ENCODE results near the gene LRRC8D.
A peak's percentile ranks its signal among the peaks of the same experiment; 100 is the strongest.

The LRRC8D gene

DNA sequence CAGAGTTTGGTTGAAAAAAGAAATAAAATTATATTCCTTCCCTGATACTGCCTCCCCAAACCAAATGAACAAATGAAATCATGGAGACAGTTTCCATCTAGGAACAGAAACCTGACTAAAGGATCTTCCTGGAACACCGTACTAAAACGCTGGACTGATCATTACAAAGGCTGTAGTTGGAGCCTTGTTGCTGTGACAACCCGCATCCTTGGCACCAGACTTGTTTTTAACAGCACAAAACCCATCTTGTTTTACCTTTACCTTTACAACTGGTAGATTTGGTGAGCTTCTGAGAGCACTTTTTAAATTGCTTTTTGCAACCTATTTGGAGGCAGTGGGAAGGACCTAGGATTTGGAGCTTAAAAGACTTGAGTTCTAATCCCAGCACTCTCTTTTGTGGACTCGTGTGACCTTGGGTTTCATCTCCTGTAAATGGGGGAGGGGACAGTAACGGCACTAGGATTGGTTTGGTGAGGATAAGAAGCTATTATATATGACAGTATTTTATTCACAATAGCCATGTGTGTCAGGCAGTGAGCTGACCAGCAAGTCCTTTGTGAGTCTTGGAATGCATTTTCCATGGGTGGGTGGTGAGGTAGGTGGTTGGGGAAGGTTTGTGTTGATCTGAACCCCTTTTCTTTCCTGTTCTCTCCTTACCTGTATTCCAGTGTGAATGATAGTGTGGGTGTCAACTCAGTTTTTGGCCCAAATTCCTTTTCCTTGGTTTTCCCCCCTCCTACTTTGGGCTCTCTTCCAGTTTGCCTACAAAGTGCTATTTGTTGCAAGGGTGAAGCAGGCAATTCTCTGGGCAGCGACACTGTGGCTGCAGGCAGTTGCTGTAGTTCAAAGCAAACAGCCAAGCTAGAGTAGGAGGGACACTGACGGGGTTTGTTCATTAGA, 12.6 kb downstream of the LRRC8D start:
- DNase-seq (ENCODE audit: low spot score) = no peak

GRCh38 chr1:89834083-89834704, 13.4 kb downstream of the LRRC8D start:
- DNase-seq (ENCODE audit: low spot score) = no peak

GRCh38 chr1:89836252-89837035, 15.6 kb downstream of the LRRC8D start:
- no peak for DNase-seq (ENCODE audit: low spot score)

DNA sequence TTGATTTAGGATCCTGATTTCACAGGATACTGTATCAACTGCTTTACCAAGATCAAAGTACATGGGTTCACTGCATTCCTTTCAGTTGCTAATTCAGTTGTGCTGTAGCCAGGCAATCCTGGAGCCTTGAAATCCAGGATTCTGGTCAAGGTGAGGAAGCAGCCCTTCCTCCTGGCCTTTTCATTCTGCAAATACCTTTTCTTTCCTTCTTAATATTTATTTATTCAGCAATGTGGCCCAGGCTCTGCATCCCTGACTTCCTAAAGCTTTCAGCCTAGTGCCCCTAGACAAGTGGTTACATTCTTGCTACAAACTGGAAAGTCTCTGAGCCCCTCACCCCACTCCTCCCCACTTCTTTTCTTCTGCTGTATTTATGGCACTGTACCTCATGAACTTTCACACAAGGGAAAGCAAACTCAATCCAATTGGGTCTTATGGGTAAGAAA, 16.2 kb downstream of the LRRC8D start:
- no peak for DNase-seq (ENCODE audit: low spot score)

- no peak for DNase-seq (ENCODE audit: low spot score)
Observed at GRCh38 chr1:89837510-89837909, 16.7 kb downstream of the LRRC8D start.

GRCh38 chr1:89839516-89839915, 18.7 kb downstream of the LRRC8D start:
- DNase-seq (ENCODE audit: low spot score) = no peak

- no peak for DNase-seq (ENCODE audit: low spot score)
Observed at GRCh38 chr1:89841507-89841906, 20.7 kb downstream of the LRRC8D start.

DNA sequence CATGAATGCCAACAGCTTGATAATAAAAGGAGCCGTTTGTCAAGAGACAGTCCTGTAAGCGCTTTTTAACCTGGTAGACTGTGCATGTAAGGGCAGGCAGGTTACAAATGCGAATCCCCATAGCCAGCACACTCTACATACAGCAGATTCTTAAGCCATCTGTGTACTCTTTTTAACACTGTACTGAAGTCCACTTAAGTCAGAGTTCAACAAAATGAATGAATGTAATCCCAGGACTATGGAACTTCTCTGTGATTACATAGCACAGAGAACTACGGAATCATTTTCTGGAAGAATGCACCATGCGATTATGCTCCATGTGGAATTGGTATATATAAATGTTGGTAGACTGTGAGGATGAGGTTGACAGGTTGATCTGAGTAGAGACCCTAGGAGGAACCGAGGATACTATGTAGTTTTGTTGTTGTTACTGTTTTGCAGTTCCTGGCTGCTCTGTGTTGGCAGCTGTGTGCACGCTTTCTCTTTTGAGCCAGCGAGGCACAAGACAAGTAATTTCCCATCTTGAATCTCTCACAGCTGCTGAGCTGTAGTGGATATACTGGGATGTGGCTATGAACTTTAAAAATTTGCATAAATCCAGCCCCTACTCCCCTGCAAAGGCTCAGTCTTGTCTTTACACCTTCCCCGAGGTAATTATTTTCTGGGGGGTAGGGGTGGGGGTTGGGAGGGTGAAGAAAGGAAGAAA, 21.9 kb downstream of the LRRC8D start:
- no peak for DNase-seq (ENCODE audit: low spot score)

DNA sequence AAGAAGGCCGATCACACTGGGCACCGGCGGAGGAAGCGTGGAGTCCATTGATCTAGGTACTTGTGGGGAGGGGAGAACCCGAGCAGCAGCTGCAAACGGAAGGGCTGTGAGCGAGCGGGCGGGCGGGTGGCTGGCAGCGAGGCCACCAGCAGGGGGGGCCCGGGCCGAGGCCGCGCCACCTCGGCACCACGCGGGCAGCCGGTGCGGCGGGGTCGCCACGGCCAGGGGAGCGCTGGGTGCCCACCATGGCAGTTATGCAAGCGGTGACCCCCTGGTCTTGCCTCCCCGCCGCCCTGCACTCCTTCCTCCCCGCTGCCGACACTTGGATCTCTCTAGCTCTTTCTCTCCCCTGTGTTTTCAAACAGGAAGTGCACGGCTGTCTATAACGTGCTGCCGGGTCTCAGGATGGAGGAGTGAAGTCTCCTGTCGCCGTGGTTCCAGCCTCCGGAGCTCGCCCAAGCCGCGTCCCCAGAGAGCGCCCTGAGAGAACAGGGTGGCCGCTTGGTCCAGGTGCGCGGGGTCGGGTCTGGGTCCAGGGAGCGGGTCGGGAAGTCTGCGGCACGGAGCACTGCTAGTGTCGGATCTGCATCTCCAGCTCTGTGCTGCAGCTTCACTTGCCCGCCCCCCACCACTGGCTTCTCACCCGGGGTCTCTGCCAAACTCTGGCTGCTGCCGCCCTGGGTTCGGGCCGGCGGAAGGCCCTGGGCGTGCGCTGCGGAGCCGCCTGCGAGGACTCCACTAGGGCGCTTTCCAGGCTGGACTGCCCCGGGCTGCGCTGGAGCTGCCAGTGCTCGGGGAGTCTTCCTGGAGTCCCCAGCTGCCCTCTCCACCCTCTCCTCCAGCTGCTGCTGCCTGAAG, 22.7 kb downstream of the LRRC8D start:
- peak; percentile 37 for DNase-seq (ENCODE audit: low spot score)

- DNase-seq (ENCODE audit: low spot score) = no peak
Observed at GRCh38 chr1:89844241-89844807, 23.5 kb downstream of the LRRC8D start.

- DNase-seq (ENCODE audit: low spot score) = no peak
Observed at GRCh38 chr1:89844860-89845259, 24.0 kb downstream of the LRRC8D start.

- no peak for DNase-seq (ENCODE audit: low spot score)
Observed at GRCh38 chr1:89847191-89847729, 26.4 kb downstream of the LRRC8D start.

- DNase-seq (ENCODE audit: low spot score) = no peak
Observed at GRCh38 chr1:89850844-89851415, 30.1 kb downstream of the LRRC8D start.

DNA sequence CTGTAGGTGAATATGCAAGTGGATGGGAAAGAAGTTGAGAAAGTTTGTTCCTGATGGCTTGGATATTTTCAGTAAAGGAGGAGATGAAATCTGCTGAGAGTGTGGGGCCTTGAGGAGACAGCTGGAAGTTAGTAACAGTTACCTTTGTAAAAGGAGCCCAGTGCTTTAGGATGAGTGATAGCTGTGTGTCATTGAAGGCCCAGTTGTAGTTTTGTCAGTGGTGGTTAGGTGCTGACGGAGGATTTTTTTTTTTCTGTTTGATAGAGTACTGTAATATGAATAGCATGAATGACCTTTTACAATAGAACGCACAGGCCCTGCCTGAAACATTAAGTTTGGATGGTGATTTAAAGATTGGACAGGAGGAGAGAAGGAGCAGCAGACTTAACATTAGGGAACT, 33.3 kb downstream of the LRRC8D start:
- DNase-seq (ENCODE audit: low spot score) = no peak

GRCh38 chr1:89855413-89856123, 34.7 kb downstream of the LRRC8D start:
- no peak for DNase-seq (ENCODE audit: low spot score)

DNA sequence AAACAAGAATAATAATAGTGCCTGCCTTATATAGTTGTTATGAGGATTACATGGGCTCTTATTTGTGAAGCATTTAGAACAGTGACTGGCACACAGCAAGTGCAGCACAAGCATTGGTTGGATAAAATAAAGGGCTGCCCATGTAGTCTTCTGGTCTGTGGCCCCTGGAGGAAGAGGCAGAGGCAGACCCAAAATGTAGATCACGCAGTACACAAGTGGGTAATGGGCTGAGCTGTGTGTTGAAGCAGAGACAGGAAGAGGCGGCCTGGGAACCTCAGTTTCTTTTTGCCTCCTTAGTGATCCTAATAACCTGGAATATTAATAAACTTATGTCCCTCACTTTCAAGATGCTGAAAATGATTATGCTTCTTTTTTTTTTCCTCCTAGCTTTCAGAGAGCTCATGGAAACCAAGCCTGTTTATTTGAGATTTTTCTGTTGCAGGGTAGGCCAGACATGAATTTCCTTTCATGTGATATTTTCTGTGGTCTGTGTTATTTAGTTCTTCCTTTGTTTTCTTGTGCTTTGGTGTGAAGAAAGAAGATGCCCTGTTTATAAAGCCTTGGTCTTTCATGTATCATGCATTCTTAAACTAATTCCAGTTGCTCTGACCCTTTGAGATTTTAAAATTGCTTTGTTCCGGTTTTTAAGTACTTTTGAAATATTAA, 42.5 kb downstream of the LRRC8D start:
- no peak for DNase-seq (ENCODE audit: low spot score)

DNA sequence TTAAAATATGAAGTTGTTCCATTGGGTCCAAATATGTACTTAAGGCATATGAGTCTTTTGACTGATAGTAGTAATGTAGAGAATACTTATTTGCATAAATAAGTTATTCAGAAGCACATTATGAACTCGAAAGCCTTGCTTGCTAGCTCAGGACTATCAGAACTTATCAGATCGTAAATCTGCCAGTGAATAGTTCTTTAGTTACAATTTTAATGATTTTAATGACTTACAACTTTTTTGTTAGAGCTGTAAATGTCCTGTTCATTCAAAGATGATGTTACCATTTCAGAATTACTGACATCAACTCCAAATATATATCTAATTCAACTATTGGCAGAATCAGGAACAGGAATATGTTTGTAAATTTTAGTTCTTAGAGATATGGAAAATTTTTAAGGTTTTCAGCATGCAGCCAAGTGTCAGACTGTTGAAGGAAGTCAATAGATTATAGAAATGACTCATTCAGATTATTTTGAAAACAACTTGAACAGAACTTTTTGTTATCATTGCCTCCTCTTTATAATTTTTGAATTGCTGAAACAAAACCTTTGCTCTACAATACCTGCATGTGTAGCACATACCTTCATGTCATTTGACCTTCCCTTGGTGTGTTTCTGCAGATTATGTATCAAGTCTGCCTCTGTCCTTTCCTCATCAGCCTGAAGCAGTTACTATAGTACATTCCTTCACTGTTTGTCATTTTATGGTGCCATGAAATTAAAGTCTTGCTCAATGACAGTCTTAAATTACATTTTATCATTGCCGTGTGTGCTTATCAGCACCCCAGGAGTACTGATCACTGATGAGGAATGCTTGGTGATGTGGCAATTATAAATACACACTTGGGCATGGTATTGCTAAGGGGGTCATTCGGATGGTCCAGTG, 44.9 kb downstream of the LRRC8D start:
- DNase-seq (ENCODE audit: low spot score) = no peak

GRCh38 chr1:89866568-89866967, 45.7 kb downstream of the LRRC8D start:
- DNase-seq (ENCODE audit: low spot score) = no peak
